Uterus (tissue), 4 donors: Measurements from ENCODE around the gene ETS1. TPM values are rescaled to one million over a fixed set of nuclear protein-coding genes. Genes with fewer than 3 reads are reported as not detected.

ENCODE experiments used
- DNase-seq, 2 donors: peaks; one replicate each; pipeline ENCODE4 v3.0.0-alpha.2; 2019 to 2020
- H3K27ac ChIP-seq, 2 donors: fragments of 200-600 bp; sonication (generic); 1 replicate in 1 of 2; 2 replicates in 1 of 2; pipeline ENCODE4 v1.5.1; 2016 to 2018
- H3K27me3 ChIP-seq, 2 donors: fragments of 200-600 bp; sonication (generic); one replicate each; pipeline ENCODE4 v1.5.1; 2018 to 2019; ENCODE audit warnings: control low read depth in 1 of 2
- H3K36me3 ChIP-seq, 2 donors: fragments of 200-600 bp; sonication (generic); one replicate each; pipeline ENCODE4 v1.5.1; 2019; ENCODE audit warnings: control low read depth in 1 of 2
- H3K4me1 ChIP-seq, 2 donors: fragments of 200-600 bp; sonication (generic); one replicate each; pipeline ENCODE4 v1.5.1; 2018 to 2019; ENCODE audit warnings: control low read depth in 1 of 2
- H3K4me3 ChIP-seq, 2 donors: fragments of 200-600 bp; sonication (generic); 1 replicate in 1 of 2; 2 replicates in 1 of 2; pipeline ENCODE4 v1.5.1; 2018 to 2019; ENCODE audit warnings: mild to moderate bottlenecking in 1 of 2
- H3K9me3 ChIP-seq, 2 donors: fragments of 200-600 bp; sonication (generic); one replicate each; pipeline ENCODE4 v1.5.1; 2019; ENCODE audit warnings: control low read depth in 1 of 2
- CTCF ChIP-seq, 4 experiments: fragments of 200-600 bp in 2 of 4; fragments of 450-650 bp in 2 of 4; sonication (generic) in 2 of 4; IDR thresholded peaks; one replicate each; pipeline ENCODE4 v1.5.1; 2016 to 2019; ENCODE audit warnings: antibody characterized with exemption in 4 of 4, mild to moderate bottlenecking in 2 of 4, moderate library complexity in 1 of 4
- POLR2A ChIP-seq, 2 donors: fragments of 450-650 bp; IDR thresholded peaks; one replicate each; pipeline ENCODE4 v1.6.1; 2016; ENCODE audit warnings: antibody characterized with exemption in 2 of 2, mild to moderate bottlenecking in 1 of 2, moderate library complexity in 1 of 2
- intact Hi-C: fragments of 100-400 bp; cut with DNase I; formaldehyde crosslinking; loops from one replicate; pipeline ENCODE4 v1.15.1; 2023; ENCODE audit warnings: low total_unique reads
- total RNA-seq, 4 donors: library from RNA; depleted of rRNA in 3 of 4; stranded (reverse); fragments of >200 nt in 3 of 4; gene quantifications; one replicate each; pipeline versions ENCODE4 v1.1.0 to v1.2.4, GENCODE V29; 2014 to 2023
- donor health status: DM: yes; HTN: yes; CAD: no.

Gene ETS1
- total RNA-seq, 4 donors from 2014 or later: 24.1 to 80.9 (median 58.3) TPM

GRCh38 chr11:128565881-128566280, 21.5 kb downstream of the ETS1 start:
- TF ChIP-seq CTCF (IDR thresholded peaks at IDR 0.05) (no peak), POLR2A (IDR thresholded peaks at IDR 0.05) (no peak)
- intact Hi-C loops: no loop called here

GRCh38 chr11:128564642-128565245, 22.6 kb downstream of the ETS1 start:
- Histone ChIP-seq H3K9me3 (no peaks in the 10 kb centered on the region), H3K36me3 (no peaks in the 10 kb centered on the region), H3K4me3 (no peak overlapping the region), H3K27me3 (no peaks in the 10 kb centered on the region), H3K4me1 (no peaks in the 10 kb centered on the region), H3K27ac (no peak overlapping the region)
- no peak for DNase-seq
- intact Hi-C loops: no loop called here
- TF ChIP-seq CTCF (IDR thresholded peaks at IDR 0.05) (no peak), POLR2A (IDR thresholded peaks at IDR 0.05) (no peak)

More at GRCh38 chr11:128565881-128566280, 21.5 kb downstream of the ETS1 start:
- Histone ChIP-seq H3K27ac (no peak overlapping the region), H3K36me3 (no peaks in the 10 kb centered on the region), H3K27me3 (no peaks in the 10 kb centered on the region), H3K4me3 (no peak overlapping the region), H3K9me3 (no peaks in the 10 kb centered on the region), H3K4me1 (no peaks in the 10 kb centered on the region)
- DNase-seq: no peak

GRCh38 chr11:128563942-128564641, 23.3 kb downstream of the ETS1 start:
- no peaks in the 10 kb centered on the region for H3K9me3 ChIP-seq
- intact Hi-C loops: no loop called here
- no peak overlapping the region for H3K4me3 ChIP-seq
- no peaks in the 10 kb centered on the region for H3K36me3 ChIP-seq
- DNase-seq: no peak
- H3K4me1 ChIP-seq: no peaks in the 10 kb centered on the region
- no peaks in the 10 kb centered on the region for H3K27me3 ChIP-seq
- TF ChIP-seq POLR2A (IDR thresholded peaks at IDR 0.05) (no peak), CTCF (IDR thresholded peaks at IDR 0.05) (no peak)
- H3K27ac ChIP-seq: no peak overlapping the region

GRCh38 chr11:128563308-128563707, 24.1 kb downstream of the ETS1 start:
- H3K27ac ChIP-seq: no peak overlapping the region
- intact Hi-C loops: no loop called here

More at GRCh38 chr11:128563308-128563707, 24.1 kb downstream of the ETS1 start:
- no peak overlapping the region for H3K4me3 ChIP-seq
- no peaks in the 10 kb centered on the region for H3K9me3 ChIP-seq
- no peaks in the 10 kb centered on the region for H3K27me3 ChIP-seq
- TF ChIP-seq POLR2A (IDR thresholded peaks at IDR 0.05) (no peak), CTCF (IDR thresholded peaks at IDR 0.05) (no peak)
- no peaks in the 10 kb centered on the region for H3K4me1 ChIP-seq
- no peaks in the 10 kb centered on the region for H3K36me3 ChIP-seq
- no peak for DNase-seq
